NOMO-1 treated with DMSO at 0.1 percent for 48 hours (cell line): ENCODE results near the gene KRT15.

ENCODE experiments used
- DNase-seq: peaks from one replicate; lab custom pipeline; 2025; ENCODE audit not compliant: unreplicated experiment; lab: John Stamatoyannopoulos, UW

KRT15 gene

DNA sequence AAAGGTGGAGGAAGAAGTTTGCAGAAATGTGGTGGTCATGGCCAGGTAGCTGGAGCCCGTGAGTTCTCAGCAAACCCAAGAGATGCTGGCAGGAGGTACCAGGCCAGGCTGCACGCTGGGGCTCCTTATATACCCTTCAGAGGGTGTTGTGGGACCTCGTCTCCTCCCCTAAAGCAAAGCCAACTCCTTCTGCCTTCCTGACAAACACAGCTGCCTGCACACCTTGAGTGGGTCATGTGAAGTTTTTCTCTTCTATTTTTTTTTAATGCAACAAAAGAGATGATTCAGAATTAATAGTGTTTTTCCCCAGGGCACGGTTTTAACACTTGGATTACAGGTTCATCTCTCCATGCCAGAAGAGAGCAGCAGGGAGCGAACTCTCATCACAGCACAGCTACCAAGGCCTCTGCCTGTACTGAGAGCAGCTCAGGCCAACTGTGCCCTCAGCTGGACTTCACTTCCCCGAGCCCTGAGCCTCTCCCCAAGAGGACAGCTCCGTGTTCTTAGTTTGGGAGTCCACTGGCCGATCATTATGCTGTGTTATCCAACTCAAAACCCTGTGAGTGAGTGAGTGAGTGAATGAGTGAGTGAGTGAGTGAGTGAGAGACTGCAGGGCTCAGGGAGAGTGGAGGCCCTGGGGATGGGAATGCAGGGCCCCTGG lies at the start of gene KRT15:
Gene KRT15, minus strand, starts transcription at position 102 of the 661 bp plus-strand sequence. Its CDS starts 63 bp downstream, at position 39.
- no peak for DNase-seq

DNA sequence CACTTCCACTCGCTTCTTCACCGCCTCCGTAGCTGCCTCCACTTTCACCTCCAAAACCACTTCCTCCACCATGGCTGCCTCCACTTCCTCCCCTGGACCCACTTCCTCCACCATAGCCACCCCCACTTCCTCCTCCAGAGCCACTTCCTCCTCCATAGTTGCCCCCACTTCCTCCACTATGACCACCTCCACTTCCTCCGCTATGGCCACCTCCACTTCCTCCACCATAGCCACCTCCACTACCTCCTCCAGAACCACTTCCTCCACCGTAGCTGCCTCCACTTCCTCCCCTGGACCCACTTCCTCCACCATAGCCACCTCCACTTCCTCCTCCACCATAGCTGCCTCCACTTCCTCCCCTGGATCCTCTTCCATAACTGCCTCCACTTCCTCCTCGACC lies 48.6 kb upstream of the KRT15 start:
- no peak for DNase-seq

DNA sequence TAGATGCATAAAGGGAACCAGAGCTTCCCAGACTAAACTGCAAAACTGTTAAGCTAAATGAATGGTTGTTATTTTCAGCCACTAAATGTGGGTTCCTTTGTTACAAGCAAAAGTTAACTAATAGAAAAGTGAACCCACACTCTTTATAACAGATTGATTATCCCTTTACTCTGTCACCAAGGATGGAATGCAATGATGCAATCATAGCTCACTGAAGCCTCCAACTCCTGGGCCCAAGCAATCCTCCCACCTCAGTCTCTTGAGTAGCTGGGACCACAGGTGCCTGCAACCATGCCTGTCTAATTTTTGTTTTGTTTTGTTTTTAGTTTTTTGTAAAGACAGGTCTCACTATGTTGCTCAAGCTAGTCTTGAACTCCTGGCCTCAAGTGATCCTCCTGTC lies 46.6 kb upstream of the KRT15 start:
- no peak for DNase-seq

DNA sequence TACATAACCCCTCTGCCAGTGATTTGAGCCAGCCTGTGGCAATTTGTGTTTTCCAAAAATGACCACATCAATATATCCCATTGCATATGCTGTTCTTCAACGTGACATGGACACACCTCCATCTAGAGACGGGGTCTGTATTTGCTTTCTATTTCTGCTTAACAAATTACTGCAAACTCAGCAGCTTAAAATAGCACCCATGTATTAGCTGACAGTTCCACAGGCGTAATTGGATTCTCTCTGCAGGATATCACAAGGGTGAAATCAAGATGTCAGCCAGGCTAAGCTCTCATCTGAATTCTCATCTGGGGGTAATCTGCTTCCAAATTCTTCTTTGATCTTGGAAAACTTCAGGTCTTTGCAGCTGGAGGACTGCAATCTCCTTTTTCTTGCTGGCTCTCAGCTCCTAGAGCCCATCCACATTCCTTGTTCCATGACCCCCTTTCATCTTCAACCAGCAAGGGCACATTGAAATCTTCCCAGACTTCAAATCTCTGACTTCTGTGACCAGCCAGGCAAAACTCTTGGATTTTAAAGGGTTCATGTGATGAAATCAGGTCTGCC lies 45.0 kb upstream of the KRT15 start:
- DNase-seq, result no peak

DNA sequence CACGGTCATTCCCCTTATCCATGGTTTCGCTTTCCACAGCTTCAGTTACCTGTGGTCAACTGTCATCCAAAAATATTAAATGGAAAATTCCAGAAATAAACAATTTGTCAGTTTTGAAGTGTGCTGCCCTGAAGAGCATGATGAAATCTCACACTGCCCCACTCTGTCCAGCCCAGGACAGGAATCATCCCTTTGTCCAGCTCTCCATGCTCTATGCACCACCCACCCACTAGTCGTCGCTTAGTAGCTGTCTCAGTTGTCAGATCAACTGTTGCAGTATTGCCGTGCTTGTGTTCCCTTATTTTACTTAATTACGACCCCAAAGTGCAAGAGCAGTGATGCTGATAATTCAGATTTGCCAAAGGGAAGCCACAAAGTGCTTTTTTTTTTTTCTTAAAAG lies 42.9 kb upstream of the KRT15 start:
- DNase-seq, result no peak

DNA sequence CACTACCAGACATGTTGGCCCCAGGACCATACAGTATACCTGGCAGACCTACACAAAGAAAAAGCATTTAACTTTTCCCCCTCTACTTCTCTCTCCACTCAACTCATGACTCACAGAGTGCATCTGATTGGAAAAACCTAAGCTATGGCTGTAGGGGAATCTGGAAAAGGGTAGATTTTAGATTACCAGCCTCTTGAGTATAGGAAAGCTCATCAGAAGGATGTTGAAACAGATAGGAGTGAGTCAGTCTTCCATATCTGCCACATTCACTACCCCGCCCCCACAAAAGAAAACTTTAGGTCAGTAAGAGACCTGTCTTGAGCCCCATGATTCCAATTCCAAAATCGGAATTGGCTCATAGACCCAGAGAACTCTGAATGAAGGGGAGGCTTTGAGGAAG lies 40.9 kb upstream of the KRT15 start:
- no peak for DNase-seq

DNA sequence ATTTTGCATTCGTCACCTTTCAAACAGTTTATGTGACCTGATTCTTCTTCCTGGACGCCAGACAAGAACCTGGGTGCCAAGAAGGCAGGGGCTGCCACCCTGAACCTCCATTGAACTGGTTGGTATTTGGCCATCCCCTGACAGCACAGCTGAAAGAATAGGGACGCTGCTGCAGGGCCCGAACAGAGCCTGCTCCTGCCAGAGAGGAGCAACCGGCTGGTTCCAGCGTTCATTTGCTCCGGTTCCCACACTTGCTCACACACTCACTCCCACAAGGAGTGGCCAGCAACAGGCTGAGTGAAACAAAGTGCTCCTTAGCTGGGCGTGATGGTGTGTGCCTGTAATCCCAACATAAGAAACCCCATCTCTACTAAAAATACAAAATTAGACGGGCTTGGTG lies 38.2 kb upstream of the KRT15 start:
- DNase-seq, result no peak

DNA sequence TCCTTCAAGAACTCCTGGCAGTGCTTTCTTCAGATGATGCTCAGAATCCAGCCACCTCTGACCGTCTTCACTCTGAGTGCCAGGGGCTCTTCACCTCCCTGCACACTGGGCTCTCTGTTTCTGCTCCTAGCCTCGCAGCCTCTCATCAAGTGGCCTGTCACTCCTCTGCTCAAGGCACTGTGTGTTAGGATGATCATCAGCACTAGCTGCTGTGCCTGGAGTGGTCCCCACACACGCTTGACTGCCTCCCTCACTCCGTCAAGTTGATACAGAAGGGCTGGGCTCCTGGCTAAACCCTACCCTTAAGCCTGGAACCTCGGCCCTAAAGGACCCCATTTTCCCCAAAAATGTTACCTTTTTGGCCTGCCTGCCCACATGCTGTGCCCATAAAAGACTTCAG lies 37.6 kb upstream of the KRT15 start:
- DNase-seq, result no peak

DNA sequence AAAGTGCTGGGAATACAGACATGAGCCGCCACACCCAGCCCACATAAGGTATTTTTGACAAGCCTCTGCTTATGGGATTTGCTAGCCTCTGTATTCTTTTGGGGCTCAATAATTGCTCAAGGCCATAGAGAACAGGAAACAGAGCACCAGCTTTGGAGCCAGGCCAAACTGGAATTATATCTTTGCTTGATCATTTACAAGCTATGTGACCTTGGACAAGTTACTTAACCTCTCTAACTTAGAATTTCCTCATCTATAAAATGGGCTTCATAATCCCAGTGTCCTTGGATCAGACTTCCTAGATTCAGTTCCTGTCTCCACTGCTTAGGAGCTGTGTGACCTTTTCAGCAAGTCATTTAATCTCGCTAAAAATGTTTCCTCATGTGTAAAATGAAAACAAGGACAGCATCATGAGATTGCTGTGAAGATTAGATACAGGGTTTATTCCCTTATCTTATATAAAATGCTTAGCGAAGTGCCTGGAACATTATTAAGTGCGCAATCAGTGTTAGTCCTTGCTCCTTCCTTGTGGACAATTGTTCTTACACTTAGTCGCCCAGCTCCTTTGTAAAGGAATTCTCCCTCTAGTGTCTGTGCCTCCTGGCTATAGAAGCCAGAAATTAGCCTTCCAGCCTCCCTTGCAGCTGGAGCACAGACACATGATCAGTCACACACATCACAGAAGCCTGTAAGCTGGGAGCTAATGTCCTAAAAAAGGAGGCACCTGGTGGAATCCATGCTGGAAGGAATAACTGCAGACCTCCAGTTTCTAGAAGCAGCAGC lies 36.6 kb upstream of the KRT15 start:
- no peak for DNase-seq

DNA sequence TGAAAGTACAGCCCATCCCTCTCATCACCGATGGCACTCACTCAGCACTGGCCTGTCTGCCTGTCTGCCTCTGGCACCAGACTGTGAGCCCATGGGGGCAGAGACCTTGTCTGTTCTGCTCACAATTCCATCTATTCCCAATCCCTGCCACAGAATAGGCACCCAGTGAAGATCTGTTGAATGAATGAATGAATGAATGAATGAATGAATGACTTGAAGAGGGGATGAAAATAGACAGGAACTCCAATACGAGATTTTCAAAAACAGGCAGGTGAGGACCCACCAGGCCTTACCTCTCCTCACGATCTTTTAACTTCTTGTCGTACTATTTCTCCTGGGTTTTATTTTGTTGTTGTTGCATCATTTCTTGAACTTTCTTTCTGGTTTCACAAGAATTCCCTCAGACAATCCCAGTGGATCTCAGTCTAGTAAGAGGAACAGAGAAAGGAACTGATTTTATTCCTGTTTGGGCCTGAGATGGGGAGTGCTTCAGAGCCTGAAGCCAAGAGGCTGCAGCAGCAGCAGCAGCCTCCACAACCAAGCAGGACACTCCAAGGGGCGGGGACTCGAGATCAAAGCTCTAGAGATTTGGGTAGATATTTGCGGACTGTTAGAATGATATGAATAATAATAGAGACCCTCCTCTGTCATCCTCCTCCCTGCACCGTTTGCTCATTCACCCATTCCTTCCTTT lies 35.4 kb upstream of the KRT15 start:
- no peak for DNase-seq

DNA sequence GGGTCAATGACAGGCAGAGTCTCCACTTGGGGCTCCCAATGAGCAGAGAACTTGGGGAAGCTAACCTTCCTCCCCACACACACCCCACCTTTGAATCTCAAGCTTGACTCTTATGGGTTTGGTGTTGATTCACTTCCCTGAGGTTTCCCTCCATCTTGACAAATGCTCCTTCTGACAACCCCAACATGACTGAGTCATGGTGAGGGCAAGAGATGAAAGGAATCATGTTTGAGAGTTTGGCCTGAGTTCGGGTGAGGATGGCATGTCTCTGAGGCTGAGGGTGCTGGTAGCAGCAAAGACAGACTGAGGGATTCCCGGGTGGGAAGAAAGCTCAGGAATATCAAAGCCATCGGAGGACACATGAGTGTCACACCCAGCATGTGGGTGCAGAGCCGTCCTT lies 34.5 kb upstream of the KRT15 start:
- no peak for DNase-seq

DNA sequence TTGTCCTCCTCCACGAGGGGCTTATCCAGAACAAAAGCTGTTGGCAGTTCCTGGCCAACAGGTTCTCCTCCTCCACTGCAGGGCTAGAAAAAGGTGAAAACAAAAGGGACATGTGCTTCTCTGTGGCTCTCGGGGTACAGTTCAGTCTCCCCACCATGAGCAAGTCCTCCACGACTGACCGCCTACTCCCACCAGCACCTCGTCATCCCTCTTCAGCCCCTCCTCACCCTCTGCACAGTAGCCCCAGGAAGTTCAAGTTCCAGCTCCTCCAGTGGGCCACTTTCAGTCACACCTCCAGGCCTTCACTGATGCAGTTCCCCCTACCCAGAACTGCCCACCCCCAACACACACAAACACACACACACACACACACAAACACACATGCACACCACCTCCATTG lies 33.8 kb upstream of the KRT15 start:
- DNase-seq, result no peak

DNA sequence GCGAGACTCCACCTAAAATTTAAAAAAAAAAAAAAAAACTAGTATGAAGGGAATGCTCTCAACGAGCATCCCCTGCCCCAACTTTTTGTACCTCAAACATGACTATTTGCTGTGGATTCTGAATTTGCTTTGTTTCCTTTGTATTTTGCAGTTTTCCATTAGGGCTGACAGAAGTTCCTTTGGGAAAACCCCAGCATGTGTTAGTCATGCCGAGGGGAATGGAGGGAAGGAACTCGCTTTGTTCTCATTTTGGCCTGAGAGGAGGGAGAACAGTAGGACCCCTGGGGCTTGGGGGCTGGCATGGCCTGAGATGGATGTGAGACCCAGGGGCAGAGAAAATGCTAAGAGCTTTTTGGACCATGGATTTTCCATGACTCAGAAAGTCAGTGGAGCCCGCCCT lies 32.7 kb upstream of the KRT15 start:
- no peak for DNase-seq

DNA sequence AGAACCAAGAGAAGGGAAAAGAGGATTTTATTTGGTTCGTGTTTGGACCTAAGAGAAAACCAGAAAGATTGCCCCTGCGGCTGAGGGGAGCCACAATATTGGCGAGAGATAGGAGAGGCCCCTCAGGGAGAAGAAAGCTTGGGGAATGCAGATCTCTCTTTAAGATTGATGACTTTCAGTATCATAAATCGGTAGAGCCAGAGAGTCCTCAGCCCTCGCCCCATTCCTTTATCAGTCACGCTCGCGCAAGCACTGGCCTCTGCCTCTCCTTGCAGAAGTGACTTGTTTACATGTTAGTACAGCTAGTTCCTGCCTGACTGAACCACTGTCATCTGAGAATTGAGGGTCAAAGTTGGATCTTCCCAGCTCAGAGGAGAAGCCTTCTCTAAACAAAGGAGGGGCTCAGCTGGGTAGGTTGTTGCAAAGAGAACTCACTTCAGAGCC lies 30.9 kb upstream of the KRT15 start:
- DNase-seq, result no peak

DNA sequence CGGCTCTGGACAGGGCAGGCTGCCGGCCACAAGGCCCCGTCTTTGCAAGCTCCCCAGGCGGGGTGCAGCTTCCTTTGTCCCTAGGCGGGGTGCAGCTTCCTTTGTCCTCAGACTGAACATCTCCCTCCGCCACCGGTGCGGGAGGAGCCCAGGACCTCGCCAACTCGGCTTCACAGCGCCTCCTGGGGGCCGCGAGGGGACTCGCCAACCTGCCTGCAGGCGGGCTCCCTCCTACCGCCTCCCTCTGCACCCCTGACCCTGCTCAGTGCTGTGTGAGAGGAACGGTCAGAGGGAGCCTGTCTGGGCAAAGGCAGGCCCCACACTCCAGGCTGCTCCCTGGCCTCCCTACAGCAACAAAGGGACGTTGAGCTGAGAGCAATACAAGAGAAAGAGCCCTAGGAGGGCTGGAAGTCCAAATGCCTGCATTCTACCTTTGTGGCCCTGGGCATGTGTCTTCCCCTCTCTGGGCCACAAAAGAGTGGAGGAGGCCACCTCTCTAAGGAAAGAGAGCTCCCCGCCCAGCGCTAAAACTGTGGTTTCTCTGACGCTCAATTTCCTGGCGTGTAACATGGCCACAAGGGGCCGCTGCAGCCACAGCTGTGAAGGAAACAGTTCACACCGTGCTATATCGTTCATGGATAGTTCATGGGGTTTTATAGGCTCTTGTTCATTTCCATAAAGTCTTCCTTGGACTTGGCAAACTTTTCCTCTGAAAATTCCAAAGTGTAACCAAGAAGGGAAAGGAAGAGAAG lies 30.3 kb upstream of the KRT15 start:
- peak; percentile 77 for DNase-seq

DNA sequence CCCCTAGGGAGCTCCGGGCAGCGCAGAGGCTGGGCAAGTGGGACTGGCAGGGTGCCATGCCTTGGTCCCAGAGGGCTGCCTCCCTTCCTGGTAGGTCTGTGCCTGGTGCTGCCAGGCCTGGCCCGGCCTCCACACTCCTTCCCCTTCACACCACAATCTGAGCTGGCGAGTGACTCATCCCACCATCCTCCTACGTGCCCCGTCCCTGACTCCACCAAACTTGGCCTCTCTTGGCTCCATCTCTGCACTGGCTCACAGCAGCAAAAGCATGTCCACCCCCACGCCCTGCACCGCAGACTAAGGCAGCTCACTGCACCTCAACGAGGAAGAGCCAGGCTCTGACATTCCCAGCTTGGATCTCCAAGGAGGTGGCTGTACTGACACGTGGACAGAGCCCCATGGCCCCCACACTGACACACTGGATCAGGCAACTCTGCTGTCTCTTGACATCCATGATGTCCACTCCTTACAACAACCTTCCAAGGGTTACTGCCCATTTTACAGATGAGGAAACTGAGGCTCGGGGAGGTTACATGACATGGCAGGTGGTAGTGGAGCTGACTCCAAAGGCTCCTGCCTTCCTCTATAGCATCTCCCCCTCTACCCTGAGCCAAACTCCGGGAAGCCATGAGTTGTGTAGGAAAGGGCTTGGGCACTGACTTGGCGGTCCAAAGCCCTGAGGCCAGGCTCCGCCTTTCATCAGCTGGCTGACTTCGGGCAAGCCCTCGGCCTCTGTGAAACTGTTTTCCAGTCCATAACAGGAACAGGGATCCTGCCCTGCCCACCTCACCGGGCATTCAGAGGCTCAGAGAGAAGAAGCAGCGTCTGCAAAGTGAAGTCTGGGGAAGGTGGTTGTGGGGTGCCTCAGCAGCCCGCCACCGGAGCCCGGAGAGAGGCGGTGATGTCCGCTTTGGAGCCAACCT lies 29.5 kb upstream of the KRT15 start:
- peak; percentile 47 for DNase-seq

DNA sequence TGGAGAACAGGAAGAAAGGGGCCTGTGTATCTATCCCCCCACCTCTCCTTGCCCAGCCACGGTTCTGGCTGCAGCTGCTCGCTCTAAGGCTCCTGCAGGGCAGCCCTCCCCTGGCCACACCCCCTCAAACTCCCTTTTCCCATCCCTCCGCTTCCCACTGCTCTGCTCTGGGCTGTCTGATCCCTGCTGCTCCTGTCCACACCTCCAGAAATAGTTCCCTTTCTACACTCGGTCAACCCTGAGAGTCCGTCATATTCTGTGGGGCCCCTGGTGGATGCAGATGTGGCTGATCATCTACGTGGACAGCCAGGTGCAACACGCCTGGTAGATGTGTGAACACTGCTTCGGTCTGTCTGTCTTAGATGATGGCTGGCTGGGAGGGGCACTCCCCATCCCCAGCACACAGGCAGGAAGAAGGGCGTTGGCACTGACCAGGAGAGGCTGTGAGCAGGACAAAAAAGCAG lies 28.7 kb upstream of the KRT15 start:
- no peak for DNase-seq

DNA sequence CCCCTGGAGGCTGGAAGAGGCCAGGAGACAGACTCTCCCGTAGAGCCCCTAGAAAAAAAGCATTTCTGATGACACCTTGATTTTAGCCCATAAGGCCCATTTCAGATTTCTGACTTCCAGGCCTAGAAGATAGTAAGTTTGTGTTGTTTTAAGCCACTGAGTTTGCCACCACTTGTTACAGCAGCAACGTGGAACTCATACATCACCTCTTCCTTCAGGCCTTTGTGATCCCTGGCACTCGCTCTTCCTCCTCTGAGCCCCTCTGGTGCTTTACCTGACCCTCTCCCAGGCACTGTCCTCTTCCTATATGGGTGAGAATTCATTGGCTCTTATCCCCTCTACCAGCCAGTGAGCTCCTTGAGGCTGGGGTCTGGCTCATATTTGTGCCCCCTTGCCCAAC lies 28.1 kb upstream of the KRT15 start:
- DNase-seq, result no peak

DNA sequence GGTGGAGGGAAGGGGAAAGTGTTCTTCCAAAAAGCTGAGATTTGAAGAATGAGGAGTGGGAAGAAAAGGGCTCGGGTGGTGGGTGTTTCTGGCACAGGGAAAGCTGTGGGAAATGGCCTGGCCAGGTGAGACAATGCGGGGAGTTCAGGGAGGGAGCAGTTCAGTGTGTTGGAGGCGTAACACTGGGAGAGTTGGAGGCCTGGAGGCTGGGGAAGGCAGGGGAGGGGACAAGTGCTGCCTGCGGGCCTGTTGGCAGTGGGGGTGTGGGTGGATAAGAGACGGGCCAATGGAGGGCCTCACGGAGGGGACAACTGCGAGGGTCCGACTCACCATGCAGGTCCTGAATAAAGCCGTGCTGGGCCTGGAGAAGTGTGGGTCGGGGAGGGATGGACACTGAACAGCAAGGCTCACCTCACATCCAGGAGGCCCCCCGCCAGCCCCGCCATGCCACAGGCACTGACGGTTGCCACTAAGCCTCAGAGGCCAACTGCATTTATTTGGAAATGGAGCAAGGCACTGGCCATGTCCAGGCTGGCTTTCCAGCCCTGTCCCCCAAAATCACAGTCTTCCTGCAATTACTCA lies 27.2 kb upstream of the KRT15 start:
- DNase-seq, result no peak

DNA sequence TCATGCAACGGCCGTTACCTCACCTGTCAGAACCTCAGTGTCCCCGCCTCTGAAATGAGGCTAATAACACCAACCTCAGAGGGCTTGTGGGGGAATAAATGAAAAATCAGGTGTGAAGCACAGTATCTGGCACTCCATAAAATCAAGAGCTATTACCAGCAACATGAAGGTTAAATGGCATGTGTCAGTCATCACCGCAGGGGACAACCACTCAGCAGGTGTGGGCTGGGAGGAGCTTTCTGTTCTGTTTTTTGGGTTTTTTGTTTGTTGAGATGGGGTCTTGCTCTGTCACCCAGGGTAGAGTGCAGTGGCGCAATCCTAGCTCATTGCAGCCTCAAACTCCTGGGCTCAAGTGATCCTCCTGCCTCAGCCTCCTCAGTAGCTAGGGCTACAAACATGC lies 26.2 kb upstream of the KRT15 start:
- DNase-seq, result no peak
